Activated T-helper 2 cell treated with anti-CD3 and anti-CD28 coated beads, Interferon-gamma antibody, Interleukin-2, Interleukin-4, amounts not matched to agents 10 μg/mL and 5 μg/mL and 100 μg/mL, durations not matched to agents 14 hours and 24 hours and 36 hours (primary cell): ENCODE measurements around the gene THOC1. TPM values are rescaled to one million over a fixed set of nuclear protein-coding genes. Genes with fewer than 3 reads are reported as not detected.
A peak's percentile ranks its signal among the peaks of the same experiment; 100 is the strongest.
"Not testable (repeated sequence)": the region's sequence is repeated elsewhere in the genome, so short reads cannot be mapped to it uniquely, and the experiment has no call there.

Source experiments
- DNase-seq: peaks from one replicate; pipeline ENCODE4 v3.0.0; 2021; ENCODE audit warnings: low spot score
- H3K27ac Mint-ChIP-seq: one replicate; pipeline ENCODE4 v1.8.0; 2021; ENCODE audit warnings: mixed read lengths
- H3K27me3 Mint-ChIP-seq: one replicate; pipeline ENCODE4 v1.8.0; 2021; ENCODE audit warnings: low read depth, mixed read lengths
- H3K36me3 Mint-ChIP-seq: one replicate; pipeline ENCODE4 v1.8.0; 2021; ENCODE audit warnings: low read depth, mixed read lengths
- H3K4me1 Mint-ChIP-seq: one replicate; pipeline ENCODE4 v1.8.0; 2021; ENCODE audit warnings: low read depth, mixed read lengths
- H3K4me3 Mint-ChIP-seq: one replicate; pipeline ENCODE4 v1.8.0; 2021; ENCODE audit warnings: low read depth, mild to moderate bottlenecking, moderate library complexity, mixed read lengths
- H3K9me3 Mint-ChIP-seq: one replicate; pipeline ENCODE4 v1.8.0; 2021; ENCODE audit warnings: mixed read lengths
- intact Hi-C: fragments of 100-400 bp; cut with micrococcal nuclease; formaldehyde crosslinking; loops from one replicate; pipeline ENCODE4 v1.15.1; 2023
- total RNA-seq: library from RNA; stranded (reverse); gene quantifications from 2 replicates; pipeline ENCODE4 v1.2.3, GENCODE V29; 2022

THOC1 gene
- total RNA-seq, 1 donor from 2014 or later, result 70.6 TPM

- Mint-ChIP-seq H3K4me3 (no peak overlapping the region), H3K9me3 (no peaks in the 10 kb centered on the region), H3K27ac (no peak overlapping the region)
Measured at GRCh38 chr18:295756-296490, 28.1 kb upstream of the THOC1 start.

DNA sequence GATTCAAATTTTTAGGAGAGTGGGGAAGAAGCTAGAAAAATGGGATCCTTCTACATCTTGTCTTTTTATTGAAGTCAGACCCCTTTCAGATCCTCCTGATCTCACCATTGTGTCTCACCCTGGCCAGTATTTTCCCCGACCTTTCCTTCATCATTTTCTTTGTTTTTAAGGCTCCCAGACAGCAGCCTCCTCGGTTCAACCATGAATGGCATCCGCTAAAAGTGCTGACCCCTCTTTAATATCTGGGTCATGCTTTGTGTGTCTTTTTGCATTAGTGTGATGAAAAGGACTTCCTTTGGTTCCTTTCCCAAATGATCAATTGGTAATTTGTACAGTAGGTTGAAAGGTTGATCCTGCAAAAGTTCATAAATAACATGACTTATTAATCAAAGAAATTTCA is 26.7 kb upstream of the THOC1 start:
- H3K27ac Mint-ChIP-seq, result no peak overlapping the region
- H3K36me3 Mint-ChIP-seq, result no peaks in the 10 kb centered on the region
- no peak overlapping the region for H3K4me3 Mint-ChIP-seq

More at GRCh38 chr18:295756-296490, 28.1 kb upstream of the THOC1 start:
- H3K27me3 Mint-ChIP-seq, result peaks cover 9% of the 10 kb centered on the region
- intact Hi-C loops, result no loop called here
- DNase-seq, result no peak
- H3K4me1 Mint-ChIP-seq, result no peaks in the 10 kb centered on the region
- H3K36me3 Mint-ChIP-seq, result no peaks in the 10 kb centered on the region

DNA sequence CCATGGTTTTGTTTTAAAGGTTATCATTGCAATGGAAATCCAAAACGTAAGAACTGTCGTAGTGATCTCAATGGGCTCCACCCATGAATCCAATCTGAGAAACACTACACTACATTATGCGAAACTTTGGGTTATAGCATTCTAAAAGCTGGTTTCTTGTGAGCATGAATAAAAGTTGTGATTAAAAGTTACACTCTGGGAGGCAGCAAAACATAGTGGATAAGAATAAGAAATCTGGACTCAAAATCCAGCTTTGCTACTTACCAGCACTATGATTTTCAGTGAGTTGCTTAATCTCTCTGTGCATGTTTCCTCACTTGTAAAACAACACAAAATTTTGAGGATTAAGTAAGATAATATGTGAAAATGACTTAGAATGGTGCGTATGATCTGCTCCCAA is 25.7 kb upstream of the THOC1 start:
- H3K27ac Mint-ChIP-seq, result no peak overlapping the region
- no peak for DNase-seq
- H3K9me3 Mint-ChIP-seq, result no peaks in the 10 kb centered on the region
- intact Hi-C loops, result no loop called here
- no peaks in the 10 kb centered on the region for H3K4me1 Mint-ChIP-seq
- no peaks in the 10 kb centered on the region for H3K36me3 Mint-ChIP-seq
- H3K4me3 Mint-ChIP-seq, result no peak overlapping the region
- H3K27me3 Mint-ChIP-seq, result peaks cover 9% of the 10 kb centered on the region

More for the DNA sequence above, 26.7 kb upstream of the THOC1 start:
- no peak for DNase-seq
- Mint-ChIP-seq H3K27me3 (peaks cover 6% of the 10 kb centered on the region), H3K4me1 (no peaks in the 10 kb centered on the region), H3K9me3 (no peaks in the 10 kb centered on the region)
- intact Hi-C loops, result no loop called here

GRCh38 chr18:292271-292670 is 24.4 kb upstream of the THOC1 start:
- Mint-ChIP-seq H3K9me3 (no peaks in the 10 kb centered on the region), H3K4me1 (no peaks in the 10 kb centered on the region), H3K36me3 (no peaks in the 10 kb centered on the region), H3K27me3 (peaks cover 9% of the 10 kb centered on the region), H3K4me3 (no peak overlapping the region), H3K27ac (no peak overlapping the region)
- intact Hi-C loops, result no loop called here
- no peak for DNase-seq

DNA sequence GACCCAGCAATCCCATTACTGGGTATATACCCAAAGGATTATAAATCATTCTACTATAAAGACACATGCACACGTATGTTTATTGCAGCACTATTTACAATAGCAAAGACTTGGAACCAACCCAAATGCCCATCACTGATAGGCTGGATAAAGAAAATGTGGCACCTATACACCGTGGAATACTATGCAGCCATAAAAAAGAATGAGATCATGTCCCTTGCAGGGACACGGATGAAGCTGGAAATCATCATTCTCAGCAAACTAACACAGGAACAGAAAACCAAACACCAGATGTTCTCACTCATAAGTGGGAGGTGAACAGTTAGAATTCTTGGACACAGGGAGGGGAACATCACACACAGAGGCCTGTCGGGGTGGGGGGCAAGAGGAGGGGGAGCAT is 22.1 kb upstream of the THOC1 start:
- H3K36me3 Mint-ChIP-seq, intact Hi-C loops, H3K9me3 Mint-ChIP-seq, H3K4me3 Mint-ChIP-seq, DNase-seq, H3K27me3 Mint-ChIP-seq, H3K27ac Mint-ChIP-seq: not testable (repeated sequence)
- peaks cover 11% of the 10 kb centered on the region for H3K4me1 Mint-ChIP-seq

GRCh38 chr18:289026-289425 is 21.2 kb upstream of the THOC1 start:
- H3K9me3 Mint-ChIP-seq, result no peaks in the 10 kb centered on the region
- H3K27ac Mint-ChIP-seq, result no peak overlapping the region
- DNase-seq, result no peak
- H3K36me3 Mint-ChIP-seq, result no peaks in the 10 kb centered on the region
- H3K4me3 Mint-ChIP-seq, result no peak overlapping the region
- intact Hi-C loops, result no loop called here
- peaks cover 8% of the 10 kb centered on the region for H3K27me3 Mint-ChIP-seq
- peaks cover 11% of the 10 kb centered on the region for H3K4me1 Mint-ChIP-seq

DNA sequence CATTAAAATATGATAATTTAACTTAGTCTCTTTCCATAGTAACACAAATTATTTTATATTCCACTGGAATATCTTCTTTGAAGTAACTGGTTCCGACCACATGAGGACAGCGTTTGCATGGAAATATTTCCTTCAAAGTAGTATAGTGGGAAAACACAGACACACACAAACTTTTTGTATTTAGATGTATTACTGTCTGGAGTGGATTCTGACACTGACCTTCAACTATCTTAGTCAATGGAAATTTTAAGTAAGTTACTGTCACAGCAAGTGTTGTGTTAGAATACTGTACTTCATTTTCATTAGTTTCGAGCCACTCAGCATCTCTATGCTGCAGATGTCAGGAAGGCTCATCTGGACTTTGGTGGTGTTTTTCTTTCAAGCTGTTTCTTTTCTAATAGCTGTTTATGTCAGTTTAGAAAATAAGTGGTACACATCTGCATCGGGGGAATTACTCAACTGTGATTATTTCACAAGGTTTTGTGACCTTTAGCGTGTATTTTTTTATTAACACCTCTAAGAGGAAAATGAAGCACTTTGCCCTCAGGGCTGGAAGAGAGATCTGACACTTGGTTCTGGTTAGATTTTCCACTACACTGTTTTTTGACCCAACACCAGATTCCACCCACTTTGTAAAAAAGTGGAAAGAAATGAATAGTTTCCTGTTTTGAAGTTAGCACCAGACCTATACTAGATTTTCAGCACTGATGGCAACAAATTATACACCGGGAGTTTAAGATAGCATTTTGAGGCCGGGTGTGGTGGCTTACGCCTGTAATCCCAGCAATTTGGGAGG is 18.9 kb upstream of the THOC1 start:
- no peak for DNase-seq
- no peaks in the 10 kb centered on the region for H3K36me3 Mint-ChIP-seq
- peaks cover 14% of the 10 kb centered on the region for H3K27me3 Mint-ChIP-seq
- no peaks in the 10 kb centered on the region for H3K9me3 Mint-ChIP-seq
- peaks cover 11% of the 10 kb centered on the region for H3K4me1 Mint-ChIP-seq
- H3K27ac Mint-ChIP-seq, result no peak overlapping the region
- no peak overlapping the region for H3K4me3 Mint-ChIP-seq
- intact Hi-C loops, result no loop called here

DNA sequence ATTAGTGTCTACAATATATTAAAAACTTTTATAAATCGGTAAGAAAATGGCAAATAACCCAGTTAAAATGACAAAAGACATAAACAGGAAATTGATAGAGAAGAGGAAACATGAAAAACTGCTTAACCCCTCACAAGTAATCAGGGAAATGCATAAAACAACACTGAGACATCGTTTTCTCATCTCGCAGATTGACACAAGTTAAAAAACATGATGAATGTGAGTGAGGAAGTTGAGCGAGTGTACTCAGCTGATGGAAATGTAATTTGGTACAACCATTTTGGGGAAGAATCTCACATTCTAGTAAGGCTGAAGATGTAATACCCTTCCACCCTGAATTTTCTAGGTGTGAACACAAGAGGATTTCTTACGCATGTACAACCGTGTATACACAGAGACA is 18.0 kb upstream of the THOC1 start:
- Mint-ChIP-seq H3K9me3 (no peaks in the 10 kb centered on the region), H3K36me3 (no peaks in the 10 kb centered on the region), H3K27ac (peak overlapping the region; percentile 38), H3K4me1 (peaks cover 11% of the 10 kb centered on the region), H3K4me3 (no peak overlapping the region), H3K27me3 (peaks cover 19% of the 10 kb centered on the region)
- no peak for DNase-seq
- intact Hi-C loops, result no loop called here

DNA sequence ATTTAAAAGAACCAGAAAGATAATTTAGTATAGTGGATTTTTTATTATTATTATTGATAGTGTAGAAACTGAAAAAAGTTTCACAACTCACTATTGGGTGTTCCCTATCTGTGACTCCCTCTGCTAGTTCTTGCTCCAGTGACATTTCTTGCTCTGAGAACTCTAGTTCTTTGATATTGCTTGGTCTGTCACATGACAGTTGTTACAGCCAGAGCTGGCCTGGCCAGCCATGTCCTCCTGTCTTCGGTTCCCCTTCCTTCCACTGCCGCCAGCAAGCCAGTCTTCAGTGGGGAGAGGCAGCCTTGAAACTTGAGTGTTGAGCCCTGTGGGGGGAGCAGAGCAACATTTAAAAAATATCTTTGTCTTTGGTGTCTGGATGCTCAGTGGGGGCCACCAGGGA is 7.6 kb upstream of the THOC1 start:
- Mint-ChIP-seq H3K4me3 (no peak overlapping the region), H3K9me3 (no peaks in the 10 kb centered on the region), H3K4me1 (no peaks in the 10 kb centered on the region), H3K27me3 (peaks cover 6% of the 10 kb centered on the region), H3K36me3 (no peaks in the 10 kb centered on the region), H3K27ac (no peak overlapping the region)
- DNase-seq, result no peak
- intact Hi-C loops, result no loop called here

GRCh38 chr18:274313-274712 is 6.5 kb upstream of the THOC1 start:
- H3K27me3 Mint-ChIP-seq, result peaks cover 4% of the 10 kb centered on the region

DNA sequence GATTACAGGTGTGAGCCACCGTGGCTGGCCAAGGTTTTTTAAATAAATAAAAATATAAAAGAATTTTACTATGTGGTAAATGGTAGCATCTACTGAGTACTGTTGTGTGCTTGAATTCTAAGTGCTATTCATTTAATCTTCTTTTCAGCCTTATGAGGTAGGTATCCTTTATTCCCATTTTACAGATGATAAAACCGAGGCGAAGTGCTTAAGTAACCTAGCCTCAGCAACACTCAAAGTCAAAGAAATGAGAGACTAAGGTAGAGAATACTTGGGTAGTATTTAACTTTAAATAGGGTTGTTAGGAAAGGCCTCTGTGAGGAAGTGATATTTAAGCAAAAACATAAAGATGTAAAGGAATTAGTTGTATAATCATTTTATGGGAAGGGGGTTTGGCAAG is 5.7 kb upstream of the THOC1 start:
- Mint-ChIP-seq H3K4me3 (no peak overlapping the region), H3K9me3 (no peaks in the 10 kb centered on the region), H3K27me3 (peaks cover 4% of the 10 kb centered on the region), H3K36me3 (peaks cover 6% of the 10 kb centered on the region), H3K27ac (no peak overlapping the region), H3K4me1 (peaks cover 13% of the 10 kb centered on the region)
- no peak for DNase-seq
- intact Hi-C loops, result no loop called here

More at GRCh38 chr18:274313-274712, 6.5 kb upstream of the THOC1 start:
- Mint-ChIP-seq H3K9me3 (no peaks in the 10 kb centered on the region), H3K4me3 (no peak overlapping the region), H3K27ac (no peak overlapping the region), H3K4me1 (peaks cover 6% of the 10 kb centered on the region), H3K36me3 (peaks cover 6% of the 10 kb centered on the region)
- intact Hi-C loops, result no loop called here
- DNase-seq, result no peak

DNA sequence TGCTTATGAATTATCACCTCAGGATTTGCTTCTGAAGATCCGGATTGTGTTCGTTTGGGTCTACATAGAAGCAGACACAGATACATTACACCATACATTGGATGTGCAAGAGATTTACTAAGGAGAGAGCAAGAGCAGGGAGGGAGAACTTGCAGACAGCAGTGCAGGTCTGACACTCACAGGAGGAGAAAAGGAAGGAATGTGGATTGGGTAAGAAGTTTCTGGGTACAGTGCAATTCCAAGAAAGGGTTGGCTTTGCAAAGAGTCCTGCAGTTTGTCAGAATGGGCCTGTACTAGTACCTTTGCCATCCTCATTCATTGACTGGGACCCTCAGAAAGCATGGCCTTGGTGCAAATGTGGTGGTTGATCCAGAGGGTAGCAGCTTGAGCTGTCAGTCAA is 4.8 kb upstream of the THOC1 start:
- no peaks in the 10 kb centered on the region for H3K9me3 Mint-ChIP-seq
- no peak for DNase-seq
- H3K4me1 Mint-ChIP-seq, result peaks cover 13% of the 10 kb centered on the region
- peaks cover 8% of the 10 kb centered on the region for H3K36me3 Mint-ChIP-seq
- H3K27me3 Mint-ChIP-seq, result peaks cover 4% of the 10 kb centered on the region
- intact Hi-C loops, result no loop called here
- H3K4me3 Mint-ChIP-seq, result no peak overlapping the region
- no peak overlapping the region for H3K27ac Mint-ChIP-seq

DNA sequence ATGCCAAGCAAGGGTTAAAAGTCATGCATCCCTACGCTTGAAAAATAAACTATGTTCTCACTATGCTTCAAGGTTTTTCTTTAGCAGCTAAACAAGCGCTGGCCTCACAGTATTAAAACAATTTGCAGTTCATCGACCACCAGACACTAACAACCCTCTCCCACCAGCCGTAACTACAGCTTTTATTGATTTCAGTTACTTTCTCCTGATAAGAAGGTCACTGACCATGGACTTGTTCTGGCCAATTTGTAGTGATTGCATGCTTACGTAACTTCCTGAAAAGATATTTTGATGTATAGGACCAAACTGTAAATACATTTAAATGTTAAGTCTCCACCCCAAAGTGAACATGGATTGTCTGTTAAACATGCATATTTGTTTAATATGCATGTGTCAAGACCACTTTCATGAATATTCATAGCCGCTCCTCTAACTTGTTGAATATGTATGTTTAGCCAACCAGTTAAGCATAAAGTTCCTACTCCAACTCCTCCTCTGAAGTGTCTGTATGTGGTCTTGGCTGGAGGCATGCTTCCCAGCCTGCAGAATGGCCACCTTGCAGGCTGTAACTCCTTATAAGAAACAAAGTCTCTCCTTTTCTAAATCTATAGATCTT is 1.7 kb upstream of the THOC1 start:
- H3K4me3 Mint-ChIP-seq, result peak overlapping the region; percentile 67
- H3K9me3 Mint-ChIP-seq, result no peaks in the 10 kb centered on the region
- intact Hi-C loops, result loop anchor here (5.0 to 10.0 kb wide), 3 partner anchors 157 to 445 kb away; partner anchors contain the start of gene ENOSF1
- peak overlapping the region; percentile 75 for H3K27ac Mint-ChIP-seq
- H3K36me3 Mint-ChIP-seq, result peaks cover 18% of the 10 kb centered on the region
- no peaks in the 10 kb centered on the region for H3K27me3 Mint-ChIP-seq
- DNase-seq, result no peak
- H3K4me1 Mint-ChIP-seq, result peaks cover 19% of the 10 kb centered on the region
